Lung (tissue), 12 donors: ENCODE results near the gene NDUFA13. TPM values are rescaled to one million over a fixed set of nuclear protein-coding genes. Genes with fewer than 3 reads are reported as not detected.

ENCODE experiments used
- ATAC-seq: fragments of 200-7000 bp; cut with Tn5 transposase; one replicate; pipeline ENCODE4 v1.9.1; 2020; ENCODE audit warnings: moderate number of reproducible peaks; ENCODE audit not compliant: insufficient read depth, low FRiP score
- DNase-seq, 3 donors: peaks; one replicate each; pipeline ENCODE4 v3.0.0-alpha.2; 2013 to 2017
- H3K27ac ChIP-seq, 2 donors: one replicate each; pipeline ENCODE4 v1.5.1; 2013; ENCODE audit warnings: mild to moderate bottlenecking in 2 of 2, moderate library complexity in 2 of 2, control low read depth in 1 of 2, inconsistent platforms in 1 of 2, low read depth in 1 of 2, low read length in 1 of 2
- H3K27me3 ChIP-seq, 3 donors: one replicate each; pipeline ENCODE4 v1.5.1; 2013; ENCODE audit warnings: low read length in 2 of 3; ENCODE audit not compliant: control insufficient read depth in 3 of 3, insufficient read depth in 3 of 3
- H3K36me3 ChIP-seq, 4 donors: one replicate each; pipeline ENCODE4 v1.5.1; 2013; ENCODE audit warnings: low read length in 4 of 4, mild to moderate bottlenecking in 1 of 4, moderate library complexity in 1 of 4; ENCODE audit not compliant: control insufficient read depth in 4 of 4, insufficient read depth in 4 of 4
- H3K4me1 ChIP-seq, 5 donors: one replicate each; pipeline ENCODE4 v1.5.1; 2013; ENCODE audit warnings: low read length in 5 of 5, mild to moderate bottlenecking in 2 of 5, moderate library complexity in 1 of 5; ENCODE audit not compliant: control insufficient read depth in 5 of 5, insufficient read depth in 5 of 5
- H3K4me3 ChIP-seq: one replicate; pipeline ENCODE4 v1.5.1; 2013; ENCODE audit warnings: mild to moderate bottlenecking, control low read depth, moderate library complexity
- H3K9ac ChIP-seq, 2 donors: one replicate each; pipeline ENCODE4 v1.5.1; 2013; ENCODE audit warnings: low read length in 2 of 2, control low read depth in 1 of 2; ENCODE audit not compliant: insufficient read depth in 1 of 2
- H3K9me3 ChIP-seq, 4 donors: one replicate each; pipeline ENCODE4 v1.5.1; 2013; ENCODE audit warnings: low read length in 3 of 4, mild to moderate bottlenecking in 1 of 4, moderate library complexity in 1 of 4; ENCODE audit not compliant: control insufficient read depth in 4 of 4, insufficient read depth in 3 of 4
- CTCF ChIP-seq: IDR thresholded peaks from 2 replicates; pipeline ENCODE4 v1.5.1; 2012; ENCODE audit warnings: mild to moderate bottlenecking; ENCODE audit errors: control extremely low read depth, extremely low read depth
- WGBS, 2 donors: extraction: QIAGEN DNeasy Blood & Tissue Kit; methylation state at CpG; one replicate each; pipeline ENCODE4 v1.1.7; 2013; 5-methylcytosine and 5-hydroxymethylcytosine counted together
- polyA plus RNA-seq, 2 donors: library from polyadenylated mRNA; stranded (reverse); fragments of 200-250 nt; gene quantifications; one replicate each; pipeline ENCODE4 v1.2.1, GENCODE V29; 2013
- total RNA-seq, 2 donors: library from RNA; depleted of rRNA in 1 of 2; stranded (reverse); fragments of >200 nt in 1 of 2; gene quantifications; one replicate each; pipeline ENCODE4 v1.2.1, GENCODE V29; 2014 to 2021
- donor health status: control.
- donor health status: control.
- donor health status: Bipolar disorder and iron deficiency.
- donor health status: healthy.
- donor health status: DM: yes; HTN: yes; CAD: no.

NDUFA13 gene
- total and polyA plus RNA-seq, 4 donors: 63.7 to 360 (median 311) TPM

GRCh38 chr19:19561946-19562664, 46.1 kb downstream of the NDUFA13 start:
- no peak overlapping the region for H3K27ac ChIP-seq
- no peaks in the 10 kb centered on the region for H3K9me3 ChIP-seq
- 85 to 89% methylated on average over 26 of the region's 26 CpGs for WGBS, 2 donors
- no peak for ATAC-seq
- no peak for TF ChIP-seq CTCF
- no peaks in the 10 kb centered on the region for H3K27me3 ChIP-seq
- H3K36me3 ChIP-seq: peaks cover 0 to 17% (median under 1%) of the 10 kb centered on the region in 4 donors
- no peak for DNase-seq
- H3K4me1 ChIP-seq: no peaks in the 10 kb centered on the region
- H3K4me3 ChIP-seq: no peak overlapping the region
- no peak overlapping the region for H3K9ac ChIP-seq

- Histone ChIP-seq H3K4me3 (no peak overlapping the region), H3K36me3 (peaks cover 0 to 20% (median 2%) of the 10 kb centered on the region in 4 donors), H3K27ac (no peak overlapping the region), H3K4me1 (no peaks in the 10 kb centered on the region), H3K27me3 (no peaks in the 10 kb centered on the region), H3K9me3 (no peaks in the 10 kb centered on the region), H3K9ac (no peak overlapping the region)
- no peak for TF ChIP-seq CTCF
- no peak for ATAC-seq
- no peak for DNase-seq
- whole genome bisulfite sequencing, 2 donors: 76 to 82% methylated on average over 17 of the region's 17 CpGs
Observed at GRCh38 chr19:19562665-19563347, 46.8 kb downstream of the NDUFA13 start.

GRCh38 chr19:19563348-19563848, 47.4 kb downstream of the NDUFA13 start:
- no peaks in the 10 kb centered on the region for H3K27me3 ChIP-seq
- H3K9ac ChIP-seq: no peak overlapping the region
- H3K36me3 ChIP-seq: peaks cover 0 to 21% (median 3%) of the 10 kb centered on the region in 4 donors
- H3K4me1 ChIP-seq: no peaks in the 10 kb centered on the region
- WGBS, 2 donors: 88 to 94% methylated on average over 17 of the region's 17 CpGs
- no peak for ATAC-seq
- H3K27ac ChIP-seq: no peak overlapping the region
- H3K9me3 ChIP-seq: no peaks in the 10 kb centered on the region
- no peak for DNase-seq
- TF ChIP-seq CTCF: no peak
- no peak overlapping the region for H3K4me3 ChIP-seq
